HepG2 (cell line): ENCODE results near the gene RPS5. TPM values are rescaled to one million over a fixed set of nuclear protein-coding genes. Genes with fewer than 3 reads are reported as not detected.

Experiments
- FOXA1 ChIP-seq, 2 experiments: fragments of 450-650 bp in 1 of 2; sonication (generic) in 1 of 2; formaldehyde crosslinking in 1 of 2; IDR thresholded peaks; 2 replicates each; pipeline versions ENCODE4 v1.4.0 to v1.6.1; 2016 to 2020; ENCODE audit warnings: missing genetic modification reagents in 1 of 2
- FOXC1 ChIP-seq: sonication (generic); formaldehyde crosslinking; IDR thresholded peaks from 2 replicates; pipeline ENCODE4 v1.8.0; 2022; ENCODE audit warnings: mild to moderate bottlenecking, missing genetic modification reagents, borderline replicate concordance
- FOXK2 ChIP-seq: fragments of 450-650 bp; IDR thresholded peaks from 2 replicates; pipeline ENCODE4 v1.6.1; 2016
- HIVEP1 ChIP-seq: sonication (generic); formaldehyde crosslinking; IDR thresholded peaks from 2 replicates; pipeline ENCODE4 v1.4.0; 2020; ENCODE audit warnings: mild to moderate bottlenecking, missing genetic modification reagents
- KMT2B ChIP-seq: IDR thresholded peaks from 2 replicates; pipeline ENCODE4 v1.6.1; 2016; ENCODE audit warnings: missing genetic modification reagents, missing compliant biosample characterization
- POLR2G ChIP-seq: fragments of 200-400 bp; formaldehyde crosslinking; IDR thresholded peaks from 2 replicates; pipeline ENCODE4 v1.6.1; 2018; ENCODE audit warnings: mild to moderate bottlenecking, low read depth, low read length, moderate library complexity
- SKI ChIP-seq: fragments of 450-650 bp; IDR thresholded peaks from one replicate; pipeline ENCODE4 v1.6.1; 2018; ENCODE audit warnings: mild to moderate bottlenecking; ENCODE audit not compliant: partially characterized antibody
- SMARCE1 ChIP-seq: fragments of 450-650 bp; IDR thresholded peaks from 2 replicates; pipeline ENCODE4 v1.6.1; 2017; ENCODE audit warnings: borderline replicate concordance
- SRSF1 ChIP-seq: fragments of 200-400 bp; formaldehyde crosslinking; optimal IDR thresholded peaks from 2 replicates; pipeline ENCODE3; 2017; ENCODE audit warnings: mild to moderate bottlenecking, low read depth, low read length, moderate library complexity
- ZMYM2 ChIP-seq: sonication (generic); formaldehyde crosslinking; IDR thresholded peaks from 2 replicates; pipeline ENCODE4 v1.8.0; 2022; ENCODE audit warnings: mild to moderate bottlenecking, missing genetic modification reagents
- ZNF10 ChIP-seq: sonication (generic); formaldehyde crosslinking; IDR thresholded peaks from 2 replicates; pipeline ENCODE4 v1.4.0; 2020; ENCODE audit warnings: mild to moderate bottlenecking, low read depth, missing genetic modification reagents, borderline replicate concordance
- ZNF331 ChIP-seq: sonication (generic); formaldehyde crosslinking; IDR thresholded peaks from 2 replicates; pipeline ENCODE4 v1.4.0; 2020; ENCODE audit warnings: missing genetic modification reagents
- ZNF543 ChIP-seq: sonication (generic); formaldehyde crosslinking; IDR thresholded peaks from 2 replicates; pipeline ENCODE4 v1.4.0; 2020; ENCODE audit warnings: mild to moderate bottlenecking, missing genetic modification reagents
- ZNF547 ChIP-seq: sonication (generic); formaldehyde crosslinking; IDR thresholded peaks from 2 replicates; pipeline ENCODE4 v1.5.1; 2020; ENCODE audit warnings: mild to moderate bottlenecking, missing genetic modification reagents
- ZNF737 ChIP-seq: sonication (generic); formaldehyde crosslinking; IDR thresholded peaks from 2 replicates; pipeline ENCODE4 v1.5.0; 2020; ENCODE audit warnings: missing genetic modification reagents, mild to moderate bottlenecking, borderline replicate concordance
- ZNF740 ChIP-seq: sonication (generic); formaldehyde crosslinking; IDR thresholded peaks from 2 replicates; pipeline ENCODE4 v1.4.0; 2020; ENCODE audit warnings: missing genetic modification reagents
- polyA plus RNA-seq, 8 experiments: library from polyadenylated mRNA; depleted of rRNA in 3 of 8; stranded (reverse) in 7 of 8; unstranded in 1 of 8; fragments of >200 nt; fragmentation: Illumina TruSeq in 4 of 8; extraction: Trizol in 4 of 8; gene quantifications; 2 replicates each; pipeline versions ENCODE4 v1.2.1 to v1.2.3, GENCODE V29; 2011 to 2016; ENCODE audit warnings: low read depth in 4 of 8, missing spikeins in 1 of 8, mixed read lengths in 1 of 8; ENCODE audit not compliant: insufficient read depth in 1 of 8
- total RNA-seq, 5 experiments: library from RNA; depleted of rRNA; stranded (reverse); fragments of >200 nt; fragmentation: Illumina TruSeq; extraction: Trizol; gene quantifications; 2 replicates each; pipeline ENCODE4 v1.2.3, GENCODE V29; 2016; ENCODE audit warnings: low read depth in 1 of 5
- TF ChIP-seq, protein P1 (sequence below): fragments of 450-650 bp; IDR thresholded peaks from 2 replicates; pipeline ENCODE4 v1.6.1; 2017
- TF ChIP-seq, protein P2 (sequence below): sonication (generic); formaldehyde crosslinking; IDR thresholded peaks from 2 replicates; pipeline ENCODE4 v1.5.0; 2020; ENCODE audit warnings: missing genetic modification reagents, mild to moderate bottlenecking, borderline replicate concordance
- TF ChIP-seq, protein P3 (sequence below): sonication (generic); formaldehyde crosslinking; IDR thresholded peaks from 2 replicates; pipeline ENCODE4 v1.4.0; 2020; ENCODE audit warnings: missing genetic modification reagents
- TF ChIP-seq, protein P4 (sequence below): sonication (generic); formaldehyde crosslinking; IDR thresholded peaks from 2 replicates; pipeline ENCODE4 v1.5.0; 2020; ENCODE audit warnings: mild to moderate bottlenecking, missing genetic modification reagents
- TF ChIP-seq, protein P5 (sequence below): sonication (generic); formaldehyde crosslinking; IDR thresholded peaks from 2 replicates; pipeline ENCODE4 v1.4.0; 2020; ENCODE audit warnings: missing genetic modification reagents, borderline replicate concordance

Gene RPS5
- total and polyA plus RNA-seq, 2 of the 13 experiments (the other 11 are each of a cell fraction or from before 2014, with no cell fraction given) = 1,544 to 4,408 TPM

DNA sequence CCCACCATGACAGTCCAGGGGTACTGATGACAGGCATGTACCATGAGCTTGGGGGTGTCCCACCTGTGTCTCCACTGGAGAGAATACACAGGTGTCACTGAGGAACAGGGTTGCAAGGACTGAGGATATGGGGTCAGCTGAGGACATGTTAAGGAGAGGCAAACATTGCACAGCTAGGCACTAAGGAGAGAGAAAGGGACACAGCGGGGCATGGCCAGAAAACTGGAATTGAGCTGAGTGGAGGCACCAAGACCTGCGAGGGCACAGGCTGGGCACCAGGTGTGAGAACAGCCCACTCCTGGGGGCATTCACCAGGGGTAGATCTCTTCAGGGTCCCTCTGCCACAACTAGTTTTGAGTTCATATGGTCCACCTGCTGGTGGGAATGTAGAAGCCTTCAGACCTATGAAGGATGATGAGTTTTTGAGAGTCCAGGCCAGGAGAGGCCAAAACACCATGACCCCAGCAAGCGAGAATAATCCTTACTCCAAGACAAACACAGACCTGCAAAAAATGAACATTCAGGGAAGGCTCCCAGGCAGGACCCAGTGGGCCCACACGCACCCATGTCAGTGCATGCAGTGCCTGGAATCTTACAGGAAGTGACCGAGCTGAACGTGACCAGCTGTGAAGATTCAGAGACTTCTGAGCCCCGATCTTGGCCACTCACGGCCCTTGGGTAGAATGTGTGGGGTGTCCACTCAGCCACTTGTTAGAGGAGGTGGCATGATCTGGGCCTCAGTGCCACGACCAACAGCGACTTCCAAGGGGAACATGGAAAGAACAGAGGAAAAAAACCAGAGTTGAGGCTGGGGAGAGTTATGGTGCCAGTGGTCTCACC lies 20.0 kb downstream of the RPS5 start (continued):
- TF ChIP-seq HIVEP1 (CRISPR knock-in tag) = no peak
- TF ChIP-seq SRSF1 = no peak
- no peak for TF ChIP-seq ZNF331 (CRISPR knock-in tag)
- TF ChIP-seq, protein P1, sequence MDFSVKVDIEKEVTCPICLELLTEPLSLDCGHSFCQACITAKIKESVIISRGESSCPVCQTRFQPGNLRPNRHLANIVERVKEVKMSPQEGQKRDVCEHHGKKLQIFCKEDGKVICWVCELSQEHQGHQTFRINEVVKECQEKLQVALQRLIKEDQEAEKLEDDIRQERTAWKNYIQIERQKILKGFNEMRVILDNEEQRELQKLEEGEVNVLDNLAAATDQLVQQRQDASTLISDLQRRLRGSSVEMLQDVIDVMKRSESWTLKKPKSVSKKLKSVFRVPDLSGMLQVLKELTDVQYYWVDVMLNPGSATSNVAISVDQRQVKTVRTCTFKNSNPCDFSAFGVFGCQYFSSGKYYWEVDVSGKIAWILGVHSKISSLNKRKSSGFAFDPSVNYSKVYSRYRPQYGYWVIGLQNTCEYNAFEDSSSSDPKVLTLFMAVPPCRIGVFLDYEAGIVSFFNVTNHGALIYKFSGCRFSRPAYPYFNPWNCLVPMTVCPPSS = no peak
- TF ChIP-seq POLR2G = 0 out of 2 replicates have a peak, but pooled peaks have one; percentile 29
- no peak for TF ChIP-seq SKI
- TF ChIP-seq ZNF740 = no peak
- no peak for TF ChIP-seq ZMYM2 (CRISPR knock-in tag)
- TF ChIP-seq ZNF547 = no peak
- TF ChIP-seq SMARCE1 = no peak
- TF ChIP-seq, protein P2, sequence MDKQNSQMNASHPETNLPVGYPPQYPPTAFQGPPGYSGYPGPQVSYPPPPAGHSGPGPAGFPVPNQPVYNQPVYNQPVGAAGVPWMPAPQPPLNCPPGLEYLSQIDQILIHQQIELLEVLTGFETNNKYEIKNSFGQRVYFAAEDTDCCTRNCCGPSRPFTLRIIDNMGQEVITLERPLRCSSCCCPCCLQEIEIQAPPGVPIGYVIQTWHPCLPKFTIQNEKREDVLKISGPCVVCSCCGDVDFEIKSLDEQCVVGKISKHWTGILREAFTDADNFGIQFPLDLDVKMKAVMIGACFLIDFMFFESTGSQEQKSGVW = no peak
- TF ChIP-seq, protein P3, sequence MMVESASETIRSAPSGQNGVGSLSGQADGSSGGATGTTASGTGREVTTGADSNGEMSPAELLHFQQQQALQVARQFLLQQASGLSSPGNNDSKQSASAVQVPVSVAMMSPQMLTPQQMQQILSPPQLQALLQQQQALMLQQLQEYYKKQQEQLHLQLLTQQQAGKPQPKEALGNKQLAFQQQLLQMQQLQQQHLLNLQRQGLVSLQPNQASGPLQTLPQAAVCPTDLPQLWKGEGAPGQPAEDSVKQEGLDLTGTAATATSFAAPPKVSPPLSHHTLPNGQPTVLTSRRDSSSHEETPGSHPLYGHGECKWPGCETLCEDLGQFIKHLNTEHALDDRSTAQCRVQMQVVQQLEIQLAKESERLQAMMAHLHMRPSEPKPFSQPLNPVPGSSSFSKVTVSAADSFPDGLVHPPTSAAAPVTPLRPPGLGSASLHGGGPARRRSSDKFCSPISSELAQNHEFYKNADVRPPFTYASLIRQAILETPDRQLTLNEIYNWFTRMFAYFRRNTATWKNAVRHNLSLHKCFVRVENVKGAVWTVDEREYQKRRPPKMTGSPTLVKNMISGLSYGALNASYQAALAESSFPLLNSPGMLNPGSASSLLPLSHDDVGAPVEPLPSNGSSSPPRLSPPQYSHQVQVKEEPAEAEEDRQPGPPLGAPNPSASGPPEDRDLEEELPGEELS = no peak
- TF ChIP-seq, protein P4, sequence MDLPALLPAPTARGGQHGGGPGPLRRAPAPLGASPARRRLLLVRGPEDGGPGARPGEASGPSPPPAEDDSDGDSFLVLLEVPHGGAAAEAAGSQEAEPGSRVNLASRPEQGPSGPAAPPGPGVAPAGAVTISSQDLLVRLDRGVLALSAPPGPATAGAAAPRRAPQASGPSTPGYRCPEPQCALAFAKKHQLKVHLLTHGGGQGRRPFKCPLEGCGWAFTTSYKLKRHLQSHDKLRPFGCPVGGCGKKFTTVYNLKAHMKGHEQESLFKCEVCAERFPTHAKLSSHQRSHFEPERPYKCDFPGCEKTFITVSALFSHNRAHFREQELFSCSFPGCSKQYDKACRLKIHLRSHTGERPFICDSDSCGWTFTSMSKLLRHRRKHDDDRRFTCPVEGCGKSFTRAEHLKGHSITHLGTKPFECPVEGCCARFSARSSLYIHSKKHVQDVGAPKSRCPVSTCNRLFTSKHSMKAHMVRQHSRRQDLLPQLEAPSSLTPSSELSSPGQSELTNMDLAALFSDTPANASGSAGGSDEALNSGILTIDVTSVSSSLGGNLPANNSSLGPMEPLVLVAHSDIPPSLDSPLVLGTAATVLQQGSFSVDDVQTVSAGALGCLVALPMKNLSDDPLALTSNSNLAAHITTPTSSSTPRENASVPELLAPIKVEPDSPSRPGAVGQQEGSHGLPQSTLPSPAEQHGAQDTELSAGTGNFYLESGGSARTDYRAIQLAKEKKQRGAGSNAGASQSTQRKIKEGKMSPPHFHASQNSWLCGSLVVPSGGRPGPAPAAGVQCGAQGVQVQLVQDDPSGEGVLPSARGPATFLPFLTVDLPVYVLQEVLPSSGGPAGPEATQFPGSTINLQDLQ (CRISPR knock-in tag) = no peak
- no peak for TF ChIP-seq FOXA1 (IDR thresholded peaks at IDR 0.05)
- no peak for TF ChIP-seq FOXA1 (CRISPR knock-in tag; IDR thresholded peaks at IDR 0.05)
- no peak for TF ChIP-seq KMT2B
- TF ChIP-seq, protein P5, sequence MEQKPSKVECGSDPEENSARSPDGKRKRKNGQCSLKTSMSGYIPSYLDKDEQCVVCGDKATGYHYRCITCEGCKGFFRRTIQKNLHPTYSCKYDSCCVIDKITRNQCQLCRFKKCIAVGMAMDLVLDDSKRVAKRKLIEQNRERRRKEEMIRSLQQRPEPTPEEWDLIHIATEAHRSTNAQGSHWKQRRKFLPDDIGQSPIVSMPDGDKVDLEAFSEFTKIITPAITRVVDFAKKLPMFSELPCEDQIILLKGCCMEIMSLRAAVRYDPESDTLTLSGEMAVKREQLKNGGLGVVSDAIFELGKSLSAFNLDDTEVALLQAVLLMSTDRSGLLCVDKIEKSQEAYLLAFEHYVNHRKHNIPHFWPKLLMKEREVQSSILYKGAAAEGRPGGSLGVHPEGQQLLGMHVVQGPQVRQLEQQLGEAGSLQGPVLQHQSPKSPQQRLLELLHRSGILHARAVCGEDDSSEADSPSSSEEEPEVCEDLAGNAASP (CRISPR knock-in tag) = peak; percentile 92; the same call in 1 of the 2 replicates
- no peak for TF ChIP-seq ZNF10 (CRISPR knock-in tag)
- TF ChIP-seq ZNF737 (CRISPR knock-in tag) = no peak
- TF ChIP-seq ZNF543 = no peak
- 0 out of 2 replicates have a peak, but pooled peaks have one; percentile 11 for TF ChIP-seq FOXC1 (CRISPR knock-in tag)
- no peak for TF ChIP-seq FOXK2
